Lower leg skin (tissue), 4 donors: Measurements from ENCODE around the gene LAPTM4A. TPM values are rescaled to one million over a fixed set of nuclear protein-coding genes. Genes with fewer than 3 reads are reported as not detected.
A peak's percentile ranks its signal among the peaks of the same experiment; 100 is the strongest.

Source experiments
- DNase-seq, 2 donors: peaks; one replicate each; pipeline ENCODE4 v3.0.0-alpha.2; 2019; ENCODE audit warnings: low spot score in 2 of 2
- H3K4me3 ChIP-seq: fragments of 200-600 bp; sonication (generic); 2 replicates; pipeline ENCODE4 v1.5.1; 2017; ENCODE audit warnings: mild to moderate bottlenecking, low read depth; ENCODE audit not compliant: poor library complexity, severe bottlenecking
- POLR2A ChIP-seq, 2 donors: fragments of 450-650 bp; IDR thresholded peaks; one replicate each; pipeline ENCODE4 v1.6.1; 2016 to 2017; ENCODE audit warnings: antibody characterized with exemption in 2 of 2, mild to moderate bottlenecking in 1 of 2, moderate library complexity in 1 of 2
- WGBS, 2 donors: methylation state at CpG; one replicate each; pipeline ENCODE4 v1.1.5; 2018; 5-methylcytosine and 5-hydroxymethylcytosine counted together
- intact Hi-C: fragments of 100-400 bp; cut with DNase I; formaldehyde crosslinking; loops from one replicate; pipeline ENCODE4 v1.15.0; 2023; ENCODE audit warnings: low total_unique reads
- total RNA-seq, 4 donors: library from RNA; depleted of rRNA; stranded (reverse); fragments of >200 nt; gene quantifications; one replicate each; pipeline ENCODE4 v1.1.0, GENCODE V29; 2016
- TF ChIP-seq, protein P1 (sequence below), 3 donors: fragments of 450-650 bp; IDR thresholded peaks; one replicate each; pipeline ENCODE4 v1.5.1; 2016; ENCODE audit warnings: antibody characterized with exemption in 3 of 3, mild to moderate bottlenecking in 3 of 3, moderate library complexity in 2 of 3

The LAPTM4A gene
- total RNA-seq, 4 donors from 2014 or later, result 102 to 139 (median 119) TPM

GRCh38 chr2:19993731-19994130 lies 57.7 kb downstream of the LAPTM4A start:
- DNase-seq, result no peak
- intact Hi-C loops, result no loop called here
- TF ChIP-seq, protein P1, sequence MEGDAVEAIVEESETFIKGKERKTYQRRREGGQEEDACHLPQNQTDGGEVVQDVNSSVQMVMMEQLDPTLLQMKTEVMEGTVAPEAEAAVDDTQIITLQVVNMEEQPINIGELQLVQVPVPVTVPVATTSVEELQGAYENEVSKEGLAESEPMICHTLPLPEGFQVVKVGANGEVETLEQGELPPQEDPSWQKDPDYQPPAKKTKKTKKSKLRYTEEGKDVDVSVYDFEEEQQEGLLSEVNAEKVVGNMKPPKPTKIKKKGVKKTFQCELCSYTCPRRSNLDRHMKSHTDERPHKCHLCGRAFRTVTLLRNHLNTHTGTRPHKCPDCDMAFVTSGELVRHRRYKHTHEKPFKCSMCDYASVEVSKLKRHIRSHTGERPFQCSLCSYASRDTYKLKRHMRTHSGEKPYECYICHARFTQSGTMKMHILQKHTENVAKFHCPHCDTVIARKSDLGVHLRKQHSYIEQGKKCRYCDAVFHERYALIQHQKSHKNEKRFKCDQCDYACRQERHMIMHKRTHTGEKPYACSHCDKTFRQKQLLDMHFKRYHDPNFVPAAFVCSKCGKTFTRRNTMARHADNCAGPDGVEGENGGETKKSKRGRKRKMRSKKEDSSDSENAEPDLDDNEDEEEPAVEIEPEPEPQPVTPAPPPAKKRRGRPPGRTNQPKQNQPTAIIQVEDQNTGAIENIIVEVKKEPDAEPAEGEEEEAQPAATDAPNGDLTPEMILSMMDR (IDR thresholded peaks at IDR 0.05), result no peak
- no peak for TF ChIP-seq POLR2A (IDR thresholded peaks at IDR 0.05)
- H3K4me3 ChIP-seq, result no peak overlapping the region

DNA sequence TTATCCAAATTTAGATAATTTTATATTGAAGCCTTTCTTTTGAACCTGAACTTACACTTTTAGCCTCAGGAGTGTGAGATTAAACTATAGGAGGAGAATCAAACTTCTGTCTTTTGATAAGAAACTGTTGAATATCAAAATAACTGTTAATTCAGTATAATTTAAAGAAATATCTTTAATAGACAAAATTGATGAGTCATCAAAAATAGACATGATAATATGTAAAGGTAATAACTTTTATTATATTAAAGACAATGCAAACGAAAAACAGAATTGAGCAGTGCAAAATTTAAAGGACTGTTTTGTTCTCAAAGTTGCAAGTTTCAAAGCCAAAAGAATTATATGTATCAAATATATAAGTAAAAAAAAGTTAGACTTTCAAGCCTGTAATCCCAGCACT lies 59.5 kb downstream of the LAPTM4A start:
- TF ChIP-seq POLR2A (IDR thresholded peaks at IDR 0.05), result no peak
- TF ChIP-seq, protein P1 (IDR thresholded peaks at IDR 0.05), result no peak
- 76 to 93% methylated on average over 1 of the region's 1 CpG for WGBS, 2 donors
- no peak for DNase-seq
- intact Hi-C loops, result no loop called here
- H3K4me3 ChIP-seq, result no peak overlapping the region

DNA sequence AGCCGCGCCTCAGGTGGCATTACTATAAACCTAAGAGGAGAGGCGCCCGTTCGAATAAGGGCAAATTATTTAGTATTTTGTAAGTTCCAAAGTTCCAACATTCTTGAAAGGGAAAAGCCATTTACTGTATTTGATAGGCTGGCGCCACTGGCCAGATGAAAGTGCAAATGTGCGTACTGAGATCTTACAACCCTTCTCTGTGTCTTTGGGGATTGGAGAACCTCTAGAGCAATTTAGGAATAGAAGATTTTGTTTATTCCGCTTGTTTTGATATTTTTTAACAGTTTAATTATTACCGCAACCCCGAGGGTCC lies 61.1 kb downstream of the LAPTM4A start:
- intact Hi-C loops, result no loop called here
- 17 to 29% methylated on average over 10 of the region's 10 CpGs for WGBS, 2 donors
- no peak for TF ChIP-seq POLR2A (IDR thresholded peaks at IDR 0.05)
- TF ChIP-seq, protein P1 (IDR thresholded peaks at IDR 0.05), result no peak
- peak overlapping the region; percentile 76 for H3K4me3 ChIP-seq
- no peak for DNase-seq

- peak; percentile 77 to 96 for DNase-seq
- 1 to 2% methylated on average over 34 to 52 of the region's 70 CpGs for WGBS, 2 donors
- TF ChIP-seq, protein P1 (IDR thresholded peaks at IDR 0.05), result no peak
- TF ChIP-seq POLR2A (IDR thresholded peaks at IDR 0.05), result no peak
- intact Hi-C loops, result no loop called here
- peak within 1 kb of the TSS; percentile 76 for H3K4me3 ChIP-seq
Measured at GRCh38 chr2:19989667-19990415, 61.6 kb downstream of the LAPTM4A start, which contains the start of gene WDR35. WDR35 (minus strand) TSS chr2:19990105; CDS start chr2:19990015, 90 bp downstream.

- DNase-seq, result no peak
- peak overlapping the region; percentile 76 for H3K4me3 ChIP-seq
- TF ChIP-seq POLR2A (IDR thresholded peaks at IDR 0.05), result no peak
- TF ChIP-seq, protein P1 (IDR thresholded peaks at IDR 0.05), result no peak
- 8% methylated on average over 8 of the region's 8 CpGs for WGBS, 2 donors
- intact Hi-C loops, result no loop called here
Measured at GRCh38 chr2:19989342-19989666, 62.1 kb downstream of the LAPTM4A start.

- no peak for DNase-seq
- no peak overlapping the region for H3K4me3 ChIP-seq
- TF ChIP-seq POLR2A (IDR thresholded peaks at IDR 0.05), result no peak
- TF ChIP-seq, protein P1 (IDR thresholded peaks at IDR 0.05), result no peak
- intact Hi-C loops, result no loop called here
- 77 to 82% methylated on average over 2 of the region's 2 CpGs for WGBS, 2 donors
Measured at GRCh38 chr2:19988600-19988999, 62.8 kb downstream of the LAPTM4A start.
